CD1c-positive myeloid dendritic cell (primary cell): ENCODE measurements around the gene KDM2B.

Experiments used
- DNase-seq: peaks from one replicate; pipeline ENCODE4 v3.0.0-alpha.2; 2016; ENCODE audit errors: extremely low spot score

KDM2B gene

GRCh38 chr12:121580959-121581685, at the start of gene KDM2B:
TSS of gene KDM2B (minus strand) at chr12:121581023. CDS start at chr12:121580911, 112 bp downstream.
- peak; percentile 15 for DNase-seq

- DNase-seq = peak; percentile 3
Observed at GRCh38 chr12:121628536-121628935, 47.7 kb upstream of the KDM2B start.

GRCh38 chr12:121628037-121628436, 47.2 kb upstream of the KDM2B start:
- DNase-seq = no peak

DNA sequence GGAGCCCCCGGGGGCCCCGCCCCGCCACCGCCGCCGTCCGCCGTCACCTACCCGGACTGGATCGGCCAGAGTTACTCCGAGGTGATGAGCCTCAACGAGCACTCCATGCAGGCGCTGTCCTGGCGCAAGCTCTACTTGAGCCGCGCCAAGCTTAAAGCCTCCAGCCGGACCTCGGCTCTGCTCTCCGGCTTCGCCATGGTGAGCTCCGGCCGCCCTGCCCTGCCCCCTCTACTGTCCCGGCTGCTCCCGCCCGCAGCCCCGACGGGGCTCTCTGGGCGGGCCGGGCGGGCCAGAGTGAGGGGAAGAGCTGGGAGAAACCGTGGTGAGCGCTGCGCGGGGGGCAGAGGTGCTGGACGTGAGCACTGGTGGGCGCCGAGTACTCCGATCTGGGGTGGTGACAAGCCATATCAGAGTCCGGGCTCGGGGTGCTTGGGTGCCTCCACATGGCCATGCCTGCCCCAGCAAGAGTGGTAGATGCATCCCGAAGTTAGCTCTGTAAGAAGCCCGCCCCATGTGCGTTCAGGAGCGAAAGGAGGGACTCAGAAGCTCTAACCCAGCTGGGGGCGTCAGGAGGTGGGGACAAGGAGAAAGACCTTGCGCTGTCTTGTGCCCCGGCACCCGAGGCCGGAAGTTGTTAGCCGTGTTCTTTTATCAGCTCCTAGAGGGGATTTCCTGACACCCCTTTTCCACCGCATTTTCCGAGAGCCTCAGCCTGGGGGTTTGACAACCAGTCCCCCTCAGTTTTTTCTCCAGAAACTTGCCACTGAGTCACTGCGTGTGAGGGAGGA, 46.2 kb upstream of the KDM2B start:
- DNase-seq = peak; percentile 79

GRCh38 chr12:121626087-121626852, 45.4 kb upstream of the KDM2B start, which contains the start of gene ORAI1:
TSS of gene ORAI1 (plus strand) at chr12:121626530.
- DNase-seq = peak; percentile 95

GRCh38 chr12:121620333-121620891, 39.6 kb upstream of the KDM2B start:
- DNase-seq = peak; percentile 59

- DNase-seq = no peak
Observed at GRCh38 chr12:121618659-121619233, 37.9 kb upstream of the KDM2B start.

GRCh38 chr12:121614872-121615467, 34.1 kb upstream of the KDM2B start:
- DNase-seq = peak; percentile 50

DNA sequence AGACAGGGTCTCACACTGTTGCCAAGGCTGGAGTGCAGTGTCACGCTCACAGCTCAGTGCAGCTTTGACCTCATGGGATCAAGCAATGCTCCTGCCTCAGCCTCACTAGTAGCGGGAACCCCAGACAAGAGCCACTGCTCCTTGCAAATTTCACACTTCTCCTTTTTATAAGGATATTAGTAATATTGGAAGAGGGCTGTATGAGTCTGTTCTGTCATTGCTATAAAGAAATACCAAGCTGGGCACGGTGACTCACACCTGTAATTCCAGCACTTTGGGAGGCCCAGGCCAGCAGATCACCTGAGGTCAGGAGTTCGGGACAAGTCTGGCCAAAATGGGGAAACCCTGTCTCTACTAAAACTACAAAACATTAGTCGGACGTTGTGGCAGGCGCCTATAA, 32.6 kb upstream of the KDM2B start:
- DNase-seq = peak; percentile 75

DNA sequence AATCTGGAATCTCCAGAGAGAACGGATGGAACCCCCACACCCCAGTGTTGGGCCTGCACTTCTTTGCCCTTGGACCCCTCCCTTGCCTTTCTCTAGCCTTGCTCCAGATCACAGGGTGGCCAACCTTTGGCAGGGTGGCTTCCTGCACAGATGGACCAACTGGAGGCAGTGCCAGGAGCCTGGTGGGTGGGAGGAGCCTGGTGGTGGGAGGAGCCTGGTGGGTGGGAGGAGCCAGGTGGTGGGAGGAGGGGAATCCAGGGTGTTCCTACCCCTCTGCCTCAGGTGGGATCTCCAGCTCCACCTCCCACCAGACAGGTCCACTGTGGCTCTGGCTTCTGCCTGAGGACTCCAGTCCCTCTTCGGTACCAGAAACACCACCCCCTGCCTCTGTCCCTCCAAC, 30.5 kb upstream of the KDM2B start:
- no peak for DNase-seq

GRCh38 chr12:121610239-121611149, 29.7 kb upstream of the KDM2B start:
- DNase-seq = no peak

GRCh38 chr12:121608301-121608700, 27.5 kb upstream of the KDM2B start:
- no peak for DNase-seq

DNA sequence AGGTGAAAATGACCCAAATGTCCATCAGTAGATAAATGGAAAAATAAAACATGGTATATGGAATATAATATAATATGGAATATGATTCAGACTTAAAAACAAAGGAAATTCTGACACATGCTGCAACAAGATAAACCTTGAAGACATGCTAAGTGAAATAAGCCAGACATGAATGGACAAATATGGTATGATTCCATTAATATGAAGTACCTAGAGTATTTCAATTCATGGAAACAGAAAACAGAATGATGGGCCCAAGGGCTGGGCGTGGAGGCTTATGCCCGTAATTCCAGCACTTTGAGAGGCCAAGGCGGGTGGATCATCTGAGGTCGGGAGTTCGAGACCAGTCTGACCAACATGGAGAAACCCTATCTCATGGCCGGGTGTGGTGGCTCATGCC, 22.8 kb upstream of the KDM2B start:
- DNase-seq = no peak

- DNase-seq = no peak
Observed at GRCh38 chr12:121602766-121603165, 21.9 kb upstream of the KDM2B start.

- no peak for DNase-seq
Observed at GRCh38 chr12:121600702-121601336, 20.0 kb upstream of the KDM2B start.

DNA sequence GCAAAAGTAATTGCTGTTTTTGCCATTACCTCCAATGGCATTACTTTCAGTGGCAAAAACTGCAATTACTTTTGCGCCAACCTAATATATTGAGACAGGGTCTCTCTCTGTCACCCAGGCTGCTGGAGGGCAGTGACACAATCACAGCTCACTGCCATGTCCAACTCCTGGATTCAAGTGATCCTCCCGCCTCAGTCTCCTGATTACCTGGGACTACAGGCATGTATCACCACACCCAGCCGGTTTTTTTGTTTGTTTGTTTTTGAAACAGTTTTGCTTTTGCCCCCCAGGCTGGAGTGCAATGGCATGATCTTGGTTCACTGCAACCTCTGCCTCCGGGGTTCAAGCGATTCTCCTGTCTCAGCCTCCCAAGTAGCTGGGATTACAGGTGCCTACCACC, 15.7 kb upstream of the KDM2B start:
- DNase-seq = no peak

DNA sequence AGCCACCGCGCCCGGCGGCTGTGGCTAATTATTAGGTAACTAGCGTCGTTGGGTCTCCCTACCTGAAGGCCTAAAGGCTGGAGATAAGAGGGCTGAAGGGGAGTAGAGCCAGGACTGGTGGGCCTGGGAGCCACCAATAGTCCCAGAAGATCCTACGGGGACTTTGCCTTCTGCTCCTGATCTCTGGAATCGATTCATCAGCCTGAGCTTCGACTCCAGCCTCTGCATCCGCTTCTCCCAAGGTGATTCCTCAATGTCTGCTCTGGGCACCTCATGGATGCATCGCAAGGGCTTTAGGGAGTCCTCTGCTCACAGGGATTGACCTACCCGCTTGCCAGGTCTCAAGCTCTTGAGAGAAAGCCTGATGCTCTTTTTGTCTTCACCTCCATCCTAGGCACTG, 14.7 kb upstream of the KDM2B start:
- no peak for DNase-seq

DNA sequence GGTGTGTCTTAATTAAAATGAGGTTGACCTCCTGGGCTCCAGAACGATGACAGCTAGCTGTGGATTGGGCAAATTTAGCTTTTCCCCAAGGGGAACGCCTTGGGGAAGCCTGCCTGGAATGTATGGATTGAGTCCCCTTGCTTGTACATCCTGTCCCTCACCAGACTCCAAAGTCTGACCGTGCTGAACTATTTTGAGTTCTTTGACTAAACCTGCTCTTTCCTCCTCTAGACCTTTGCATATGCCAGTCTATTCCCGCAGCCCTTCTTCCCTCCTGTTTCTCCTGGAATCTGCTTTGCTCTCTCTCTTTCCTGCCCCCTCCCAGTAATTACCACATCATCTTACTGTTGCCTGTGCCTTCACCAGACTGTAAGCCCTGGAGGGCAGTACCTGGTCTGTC, 11.5 kb upstream of the KDM2B start:
- DNase-seq = no peak

DNA sequence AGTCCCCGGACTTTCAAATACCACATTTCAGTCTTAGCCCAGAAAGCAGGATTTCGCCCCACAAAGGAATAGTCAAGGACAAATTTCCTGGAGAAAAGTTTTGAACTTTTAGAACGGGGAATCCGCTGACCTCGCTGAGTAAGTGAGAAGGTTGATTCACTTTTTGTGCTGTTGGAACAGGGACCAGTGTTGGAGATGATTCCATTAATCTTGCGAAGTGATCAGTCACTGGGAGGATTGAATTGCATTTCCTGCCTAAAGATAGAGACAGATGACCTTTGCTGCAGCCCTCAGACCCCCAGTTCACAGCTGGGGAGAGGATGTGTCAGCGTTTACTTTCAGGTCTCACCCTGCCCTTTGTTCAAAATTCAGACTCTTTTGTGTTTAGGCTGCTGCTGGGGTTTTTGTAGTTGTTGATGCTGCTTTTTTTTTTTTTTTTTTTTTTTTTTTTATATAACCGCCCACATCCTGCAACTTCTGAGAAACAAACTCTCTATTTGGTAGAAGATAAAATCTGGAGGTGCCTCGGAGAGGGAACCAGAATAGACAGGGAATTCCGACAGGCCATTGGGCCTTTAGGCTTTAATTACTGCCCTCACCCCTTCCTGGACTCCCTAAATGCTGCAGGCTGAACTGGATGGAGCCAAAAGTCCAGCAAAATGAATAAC, 9.8 kb upstream of the KDM2B start:
- DNase-seq = peak; percentile 56
